Parathyroid adenoma (tissue), 2 donors: ENCODE measurements around the gene TSPAN17.

ENCODE experiments used
- H2AFZ ChIP-seq: fragments of 300-600 bp; sonication (generic); one replicate; pipeline ENCODE4 v1.7.0; 2017; ENCODE audit warnings: antibody characterized with exemption, mild to moderate bottlenecking
- H3K27ac ChIP-seq: fragments of 300-600 bp; sonication (generic); one replicate; pipeline ENCODE4 v1.7.0; 2017
- H3K27me3 ChIP-seq: fragments of 300-600 bp; sonication (generic); one replicate; pipeline ENCODE4 v1.7.0; 2017; ENCODE audit warnings: low read length; ENCODE audit not compliant: control insufficient read depth, insufficient read depth
- H3K36me3 ChIP-seq: fragments of 300-600 bp; sonication (generic); one replicate; pipeline ENCODE4 v1.7.0; 2017; ENCODE audit warnings: low read length; ENCODE audit not compliant: control insufficient read depth, insufficient read depth
- H3K4me1 ChIP-seq: fragments of 300-600 bp; sonication (generic); one replicate; pipeline ENCODE4 v1.7.0; 2017; ENCODE audit warnings: control low read depth
- H3K4me2 ChIP-seq: fragments of 300-600 bp; sonication (generic); one replicate; pipeline ENCODE4 v1.7.0; 2017; ENCODE audit warnings: low read length
- H3K4me3 ChIP-seq: fragments of 300-600 bp; sonication (generic); one replicate; pipeline ENCODE4 v1.7.0; 2017; ENCODE audit warnings: low read depth, low read length
- H3K79me2 ChIP-seq: fragments of 300-600 bp; sonication (generic); one replicate; pipeline ENCODE4 v1.7.0; 2017; ENCODE audit warnings: control low read depth
- H3K9ac ChIP-seq: fragments of 300-600 bp; sonication (generic); one replicate; pipeline ENCODE4 v1.7.0; 2017; ENCODE audit warnings: mild to moderate bottlenecking
- H3K9me3 ChIP-seq: fragments of 300-600 bp; sonication (generic); one replicate; pipeline ENCODE4 v1.7.0; 2017; ENCODE audit warnings: low read length; ENCODE audit not compliant: control insufficient read depth
- TF ChIP-seq, protein P1 (sequence below): fragments of 300-600 bp; sonication (generic); IDR thresholded peaks from one replicate; pipeline ENCODE4 v1.7.0; 2017; ENCODE audit warnings: antibody characterized with exemption, mild to moderate bottlenecking
- donor health status: primary hyperparathyroidism.

The TSPAN17 gene

DNA sequence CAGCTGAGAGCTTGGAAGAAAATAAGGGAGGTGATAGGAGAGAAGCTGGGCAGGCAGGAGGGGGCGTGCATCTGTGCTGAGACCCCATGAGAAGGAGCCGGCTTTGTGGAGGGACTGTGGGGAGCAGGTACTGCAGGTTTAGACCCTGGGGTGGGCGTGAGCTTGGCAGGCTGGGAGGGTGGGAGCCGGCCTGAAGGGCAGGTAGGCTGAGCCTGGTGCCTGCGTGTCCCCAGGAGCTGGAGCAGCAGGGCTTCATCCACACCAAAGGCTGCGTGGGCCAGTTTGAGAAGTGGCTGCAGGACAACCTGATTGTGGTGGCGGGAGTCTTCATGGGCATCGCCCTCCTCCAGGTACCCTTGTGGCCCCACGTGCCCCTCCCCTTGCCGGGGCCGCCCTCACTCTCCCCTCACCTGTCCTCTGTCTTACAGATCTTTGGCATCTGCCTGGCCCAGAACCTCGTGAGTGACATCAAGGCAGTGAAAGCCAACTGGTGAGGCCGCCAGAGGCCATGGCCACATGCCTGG lies 9.2 kb downstream of the TSPAN17 start:
- TF ChIP-seq, protein P1, sequence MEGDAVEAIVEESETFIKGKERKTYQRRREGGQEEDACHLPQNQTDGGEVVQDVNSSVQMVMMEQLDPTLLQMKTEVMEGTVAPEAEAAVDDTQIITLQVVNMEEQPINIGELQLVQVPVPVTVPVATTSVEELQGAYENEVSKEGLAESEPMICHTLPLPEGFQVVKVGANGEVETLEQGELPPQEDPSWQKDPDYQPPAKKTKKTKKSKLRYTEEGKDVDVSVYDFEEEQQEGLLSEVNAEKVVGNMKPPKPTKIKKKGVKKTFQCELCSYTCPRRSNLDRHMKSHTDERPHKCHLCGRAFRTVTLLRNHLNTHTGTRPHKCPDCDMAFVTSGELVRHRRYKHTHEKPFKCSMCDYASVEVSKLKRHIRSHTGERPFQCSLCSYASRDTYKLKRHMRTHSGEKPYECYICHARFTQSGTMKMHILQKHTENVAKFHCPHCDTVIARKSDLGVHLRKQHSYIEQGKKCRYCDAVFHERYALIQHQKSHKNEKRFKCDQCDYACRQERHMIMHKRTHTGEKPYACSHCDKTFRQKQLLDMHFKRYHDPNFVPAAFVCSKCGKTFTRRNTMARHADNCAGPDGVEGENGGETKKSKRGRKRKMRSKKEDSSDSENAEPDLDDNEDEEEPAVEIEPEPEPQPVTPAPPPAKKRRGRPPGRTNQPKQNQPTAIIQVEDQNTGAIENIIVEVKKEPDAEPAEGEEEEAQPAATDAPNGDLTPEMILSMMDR: no peak
- H3K4me1 ChIP-seq: peaks cover 4% of the 10 kb centered on the region
- H3K9ac ChIP-seq: no peak overlapping the region
- H3K9me3 ChIP-seq: no peaks in the 10 kb centered on the region
- no peaks in the 10 kb centered on the region for H3K79me2 ChIP-seq
- H3K4me3 ChIP-seq: no peak overlapping the region
- no peaks in the 10 kb centered on the region for H3K27me3 ChIP-seq
- no peaks in the 10 kb centered on the region for H3K36me3 ChIP-seq
- H3K4me2 ChIP-seq: no peak overlapping the region
- H2AFZ ChIP-seq: no peak overlapping the region
- H3K27ac ChIP-seq: no peak overlapping the region

DNA sequence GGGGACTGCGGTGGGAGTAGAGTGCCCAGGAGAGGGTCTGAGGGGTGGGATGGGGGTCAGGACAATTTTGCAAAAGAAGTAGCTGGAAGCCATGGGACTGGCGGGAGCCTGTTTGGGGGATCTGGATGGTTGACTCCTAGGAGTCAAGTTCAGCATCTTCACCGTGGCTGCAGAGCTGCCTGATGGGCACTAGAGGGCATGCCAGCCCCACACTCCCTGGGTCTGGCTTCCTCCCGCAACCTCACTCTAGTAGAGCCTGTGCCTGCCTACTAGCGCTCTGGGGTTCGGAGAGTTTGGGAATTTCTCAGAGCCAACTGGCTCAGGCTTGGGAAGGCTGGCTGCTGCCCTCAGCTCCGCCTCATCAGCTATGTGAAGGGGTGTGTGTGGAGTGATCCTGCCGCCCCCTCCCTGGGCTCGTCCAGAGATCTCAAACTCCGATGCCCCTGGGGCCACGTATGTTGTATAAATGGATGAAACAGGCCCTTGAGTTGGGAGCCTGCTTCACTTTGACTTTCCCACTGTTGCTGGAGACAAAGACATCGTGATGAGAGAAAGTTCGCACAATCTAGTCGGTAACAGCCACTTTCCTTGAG lies 10.8 kb downstream of the TSPAN17 start:
- no peak overlapping the region for H3K4me3 ChIP-seq
- H3K27ac ChIP-seq: no peak overlapping the region

DNA sequence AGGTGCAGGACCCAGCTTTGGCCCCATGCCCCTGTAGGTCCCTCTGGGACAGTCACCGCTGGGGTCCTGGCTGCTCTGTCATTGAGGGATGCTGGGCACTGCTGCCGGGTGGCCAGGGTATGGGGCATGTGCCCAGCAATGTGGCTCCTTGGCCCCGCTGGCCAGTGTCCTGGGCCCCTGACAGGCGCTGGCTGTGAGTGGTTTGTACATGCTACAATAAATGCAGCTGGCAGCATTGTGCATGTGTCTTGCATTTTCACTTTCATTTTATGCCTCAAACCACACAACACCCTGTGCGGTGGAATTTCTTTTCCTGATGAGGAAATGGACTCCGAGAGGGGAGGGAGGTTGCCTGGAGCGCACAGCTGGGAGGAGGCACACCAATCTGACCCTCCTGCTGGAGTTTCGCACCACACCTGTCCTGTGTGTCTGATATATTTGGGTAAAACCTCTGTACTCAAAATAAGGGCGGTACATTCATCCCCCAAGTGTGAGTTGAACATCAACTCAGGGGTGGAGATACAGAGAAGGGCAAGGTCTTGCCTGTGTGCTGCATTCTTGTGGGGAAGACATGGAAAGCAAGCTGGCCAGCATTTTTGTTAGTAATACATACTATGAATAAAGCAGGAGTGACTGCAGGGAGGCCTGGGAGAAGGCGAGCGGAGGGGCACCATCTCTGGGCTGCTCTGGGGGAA lies 11.7 kb downstream of the TSPAN17 start:
- Histone ChIP-seq H3K9ac (no peak overlapping the region), H3K27ac (no peak overlapping the region), H2AFZ (no peak overlapping the region), H3K36me3 (no peaks in the 10 kb centered on the region), H3K4me3 (no peak overlapping the region), H3K27me3 (no peaks in the 10 kb centered on the region), H3K4me2 (no peak overlapping the region), H3K4me1 (peaks cover 4% of the 10 kb centered on the region), H3K79me2 (no peaks in the 10 kb centered on the region), H3K9me3 (no peaks in the 10 kb centered on the region)
- TF ChIP-seq, protein P1: no peak

More for the DNA sequence above, 10.8 kb downstream of the TSPAN17 start:
- H3K9ac ChIP-seq: no peak overlapping the region
- H3K79me2 ChIP-seq: no peaks in the 10 kb centered on the region
- no peaks in the 10 kb centered on the region for H3K27me3 ChIP-seq
- no peak overlapping the region for H2AFZ ChIP-seq
- H3K4me1 ChIP-seq: peaks cover 4% of the 10 kb centered on the region
- H3K9me3 ChIP-seq: no peaks in the 10 kb centered on the region
- TF ChIP-seq, protein P1: peak; percentile 82
- no peaks in the 10 kb centered on the region for H3K36me3 ChIP-seq
- no peak overlapping the region for H3K4me2 ChIP-seq

DNA sequence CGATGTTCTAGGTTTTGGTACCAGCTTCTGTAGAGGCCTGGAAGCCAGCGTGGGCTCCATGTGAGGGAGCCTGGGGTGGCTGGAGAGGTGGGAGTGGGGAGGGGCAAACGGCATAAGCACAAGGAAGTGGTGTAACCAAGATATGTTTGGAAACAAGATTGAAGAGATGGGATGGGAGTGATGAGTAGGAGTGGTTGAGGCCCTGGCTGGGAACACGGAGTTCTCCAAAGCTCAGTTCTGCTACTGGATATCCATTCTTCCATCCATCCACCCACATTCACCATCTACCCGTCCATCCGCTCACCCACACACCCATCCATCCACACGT lies 12.2 kb downstream of the TSPAN17 start:
- TF ChIP-seq, protein P1: no peak
- Histone ChIP-seq H3K4me2 (no peak overlapping the region), H3K9me3 (no peaks in the 10 kb centered on the region), H3K27me3 (no peaks in the 10 kb centered on the region), H3K79me2 (no peaks in the 10 kb centered on the region), H3K4me1 (peaks cover 4% of the 10 kb centered on the region), H3K27ac (no peak overlapping the region), H3K36me3 (no peaks in the 10 kb centered on the region), H3K4me3 (no peak overlapping the region), H3K9ac (no peak overlapping the region), H2AFZ (no peak overlapping the region)
